Neural crest cell (in vitro differentiated cells): ENCODE results near the gene ZFAND3. TPM values are rescaled to one million over a fixed set of nuclear protein-coding genes. Genes with fewer than 3 reads are reported as not detected.

Source experiments
- DNase-seq: peaks from one replicate; pipeline ENCODE4 v3.0.0; 2021; ENCODE audit warnings: low read depth, mixed read lengths, low spot score
- H3K27ac Mint-ChIP-seq: one replicate; pipeline ENCODE4 v1.8.0; 2021; ENCODE audit warnings: mild to moderate bottlenecking, mixed read lengths; ENCODE audit not compliant: unreplicated experiment
- H3K27me3 Mint-ChIP-seq: 2 replicates; pipeline ENCODE4 v1.8.0; 2021; ENCODE audit warnings: low read depth, mild to moderate bottlenecking, mixed read lengths
- H3K36me3 Mint-ChIP-seq: 2 replicates; pipeline ENCODE4 v1.8.0; 2021; ENCODE audit warnings: low read depth, mild to moderate bottlenecking, mixed read lengths
- H3K4me1 Mint-ChIP-seq: 2 replicates; pipeline ENCODE4 v1.8.0; 2021; ENCODE audit warnings: mixed read lengths
- H3K4me3 Mint-ChIP-seq: one replicate; pipeline ENCODE4 v1.8.0; 2021; ENCODE audit warnings: mild to moderate bottlenecking, mixed read lengths
- H3K9me3 Mint-ChIP-seq: 2 replicates; pipeline ENCODE4 v1.8.0; 2021; ENCODE audit warnings: mixed read lengths
- CTCF ChIP-seq: fragments of 200-600 bp; sonication (generic); conservative IDR thresholded peaks from 2 replicates; pipeline ENCODE4 v1.5.0; 2021; ENCODE audit warnings: antibody characterized with exemption, mild to moderate bottlenecking
- total RNA-seq: library from RNA; stranded (reverse); gene quantifications from 2 replicates; pipeline ENCODE4 v1.2.1, GENCODE V29; 2021

Gene ZFAND3
- total RNA-seq, 1 donor from 2014 or later: 65.9 TPM

GRCh38 chr6:38179300-38179699 lies 359.8 kb downstream of the ZFAND3 start:
- H3K27ac Mint-ChIP-seq: no peak overlapping the region
- peaks cover 30% of the 10 kb centered on the region for H3K4me1 Mint-ChIP-seq

GRCh38 chr6:38179794-38180430 lies 360.4 kb downstream of the ZFAND3 start:
- H3K4me1 Mint-ChIP-seq: peaks cover 36% of the 10 kb centered on the region
- H3K36me3 Mint-ChIP-seq: no peaks in the 10 kb centered on the region
- no peak for DNase-seq
- no peaks in the 10 kb centered on the region for H3K27me3 Mint-ChIP-seq
- H3K4me3 Mint-ChIP-seq: no peak overlapping the region
- TF ChIP-seq CTCF: no peak
- H3K9me3 Mint-ChIP-seq: no peaks in the 10 kb centered on the region
- H3K27ac Mint-ChIP-seq: no peak overlapping the region

More at GRCh38 chr6:38179300-38179699, 359.8 kb downstream of the ZFAND3 start:
- no peak for TF ChIP-seq CTCF
- DNase-seq: no peak
- no peak overlapping the region for H3K4me3 Mint-ChIP-seq
- no peaks in the 10 kb centered on the region for H3K36me3 Mint-ChIP-seq
- no peaks in the 10 kb centered on the region for H3K27me3 Mint-ChIP-seq
- H3K9me3 Mint-ChIP-seq: no peaks in the 10 kb centered on the region

GRCh38 chr6:38180586-38180985 lies 361.1 kb downstream of the ZFAND3 start:
- no peak overlapping the region for H3K4me3 Mint-ChIP-seq
- no peak for TF ChIP-seq CTCF
- peak overlapping the region; percentile 39 for H3K27ac Mint-ChIP-seq
- no peaks in the 10 kb centered on the region for H3K36me3 Mint-ChIP-seq
- peaks cover 42% of the 10 kb centered on the region for H3K4me1 Mint-ChIP-seq
- H3K9me3 Mint-ChIP-seq: no peaks in the 10 kb centered on the region
- no peak for DNase-seq
- no peaks in the 10 kb centered on the region for H3K27me3 Mint-ChIP-seq

GRCh38 chr6:38182426-38182825 lies 362.9 kb downstream of the ZFAND3 start:
- no peak overlapping the region for H3K4me3 Mint-ChIP-seq
- no peak for DNase-seq
- H3K9me3 Mint-ChIP-seq: no peaks in the 10 kb centered on the region
- no peak overlapping the region for H3K27ac Mint-ChIP-seq
- TF ChIP-seq CTCF: no peak
- H3K4me1 Mint-ChIP-seq: peaks cover 40% of the 10 kb centered on the region
- H3K27me3 Mint-ChIP-seq: no peaks in the 10 kb centered on the region
- no peaks in the 10 kb centered on the region for H3K36me3 Mint-ChIP-seq

- no peaks in the 10 kb centered on the region for H3K9me3 Mint-ChIP-seq
- no peak for TF ChIP-seq CTCF
- no peaks in the 10 kb centered on the region for H3K36me3 Mint-ChIP-seq
- peak overlapping the region; percentile 93 for H3K27ac Mint-ChIP-seq
- no peak for DNase-seq
- H3K27me3 Mint-ChIP-seq: no peaks in the 10 kb centered on the region
- H3K4me3 Mint-ChIP-seq: no peak overlapping the region
- peaks cover 38% of the 10 kb centered on the region for H3K4me1 Mint-ChIP-seq
Measured at GRCh38 chr6:38183856-38184584, 364.5 kb downstream of the ZFAND3 start.
